Nephron (organoid): ENCODE results near the gene COLQ.
"Not testable (repeated sequence)": the region's sequence is repeated elsewhere in the genome, so short reads cannot be mapped to it uniquely, and the experiment has no call there.

Experiments
- H3K27ac Mint-ChIP-seq, 3 experiments: 2 replicates each; pipeline ENCODE4 v1.8.0; 2020; ENCODE audit warnings: mixed read lengths in 3 of 3, mild to moderate bottlenecking in 2 of 3, moderate library complexity in 1 of 3
- H3K27me3 Mint-ChIP-seq: 2 replicates; pipeline ENCODE4 v1.8.0; 2021; ENCODE audit warnings: low read depth, mild to moderate bottlenecking, moderate library complexity, mixed read lengths
- H3K36me3 Mint-ChIP-seq: 2 replicates; pipeline ENCODE4 v1.8.0; 2020; ENCODE audit warnings: low read depth, mixed read lengths
- H3K4me1 Mint-ChIP-seq: 2 replicates; pipeline ENCODE4 v1.8.0; 2020; ENCODE audit warnings: mixed read lengths
- H3K4me3 Mint-ChIP-seq, 3 experiments: 2 replicates each; pipeline ENCODE4 v1.8.0; 2020; ENCODE audit warnings: mild to moderate bottlenecking in 3 of 3, mixed read lengths in 3 of 3, moderate library complexity in 2 of 3
- H3K9me3 Mint-ChIP-seq: 2 replicates; pipeline ENCODE4 v1.8.0; 2020; ENCODE audit warnings: mixed read lengths
- CTCF ChIP-seq, 3 experiments: fragments of 200-600 bp; sonication (generic); IDR thresholded peaks; one replicate each; pipeline ENCODE4 v1.5.0; 2021; ENCODE audit warnings: antibody characterized with exemption in 3 of 3; ENCODE audit not compliant: unreplicated experiment in 3 of 3

The COLQ gene

GRCh38 chr3:15486979-15487378, 34.5 kb downstream of the COLQ start:
- Mint-ChIP-seq H3K4me3 (no peak overlapping the region), H3K9me3 (peaks cover 6% of the 10 kb centered on the region), H3K36me3 (peaks cover 30% of the 10 kb centered on the region), H3K27me3 (no peaks in the 10 kb centered on the region), H3K27ac (no peak overlapping the region), H3K4me1 (no peaks in the 10 kb centered on the region)
- TF ChIP-seq CTCF (IDR thresholded peaks at IDR 0.05; ENCODE audit: unreplicated experiment in 3 of 3): no peak

GRCh38 chr3:15486020-15486419, 35.5 kb downstream of the COLQ start:
- Mint-ChIP-seq H3K4me3 (no peak overlapping the region), H3K36me3 (peaks cover 30% of the 10 kb centered on the region)
- TF ChIP-seq CTCF (IDR thresholded peaks at IDR 0.05; ENCODE audit: unreplicated experiment in 3 of 3): no peak

GRCh38 chr3:15484551-15484950, 37.0 kb downstream of the COLQ start:
- H3K4me3 Mint-ChIP-seq, H3K27ac Mint-ChIP-seq: not testable (repeated sequence)
- H3K9me3 Mint-ChIP-seq: peaks cover 13% of the 10 kb centered on the region

More at GRCh38 chr3:15486020-15486419, 35.5 kb downstream of the COLQ start:
- no peak overlapping the region for H3K27ac Mint-ChIP-seq
- no peaks in the 10 kb centered on the region for H3K27me3 Mint-ChIP-seq
- H3K4me1 Mint-ChIP-seq: no peaks in the 10 kb centered on the region
- peaks cover 13% of the 10 kb centered on the region for H3K9me3 Mint-ChIP-seq

GRCh38 chr3:15479400-15480224, 41.9 kb downstream of the COLQ start:
- H3K9me3 Mint-ChIP-seq: peaks cover 13% of the 10 kb centered on the region
- peaks cover 7% of the 10 kb centered on the region for H3K36me3 Mint-ChIP-seq
- no peak overlapping the region for H3K4me3 Mint-ChIP-seq
- no peak overlapping the region for H3K27ac Mint-ChIP-seq
- no peaks in the 10 kb centered on the region for H3K27me3 Mint-ChIP-seq
- H3K4me1 Mint-ChIP-seq: peaks cover 11% of the 10 kb centered on the region
- TF ChIP-seq CTCF (IDR thresholded peaks at IDR 0.05; ENCODE audit: unreplicated experiment in 3 of 3): no peak

More at GRCh38 chr3:15484551-15484950, 37.0 kb downstream of the COLQ start:
- peaks cover 30% of the 10 kb centered on the region for H3K36me3 Mint-ChIP-seq
- H3K4me1 Mint-ChIP-seq, H3K27me3 Mint-ChIP-seq: not testable (repeated sequence)

- TF ChIP-seq CTCF (IDR thresholded peaks at IDR 0.05; ENCODE audit: unreplicated experiment in 3 of 3): no peak
- H3K27me3 Mint-ChIP-seq: no peaks in the 10 kb centered on the region
- peaks cover 11% of the 10 kb centered on the region for H3K4me1 Mint-ChIP-seq
- H3K4me3 Mint-ChIP-seq: no peak overlapping the region
- H3K9me3 Mint-ChIP-seq: peaks cover 13% of the 10 kb centered on the region
- peaks cover 4% of the 10 kb centered on the region for H3K36me3 Mint-ChIP-seq
- no peak overlapping the region for H3K27ac Mint-ChIP-seq
Measured at GRCh38 chr3:15478640-15478979, 42.9 kb downstream of the COLQ start.

GRCh38 chr3:15477951-15478639, 43.4 kb downstream of the COLQ start:
- Mint-ChIP-seq H3K4me1 (peaks cover 11% of the 10 kb centered on the region), H3K9me3 (peaks cover 8% of the 10 kb centered on the region), H3K36me3 (no peaks in the 10 kb centered on the region), H3K27ac (no peak overlapping the region), H3K27me3 (no peaks in the 10 kb centered on the region), H3K4me3 (no peak overlapping the region)
- TF ChIP-seq CTCF (IDR thresholded peaks at IDR 0.05; ENCODE audit: unreplicated experiment in 3 of 3): no peak
